Measurements from ENCODE around the gene RYR2.

GRCh38 chr1:237223419-237223818 is 181.4 kb downstream of the RYR2 start:
- TF ChIP-seq POLR2A (IDR thresholded peaks at IDR 0.05), result no peak
- TF ChIP-seq CTCF (IDR thresholded peaks at IDR 0.05), result no peak
